Measurements from ENCODE around the gene CXorf38. TPM values are rescaled to one million over a fixed set of nuclear protein-coding genes. Genes with fewer than 3 reads are reported as not detected.

Gene CXorf38
- total RNA-seq, 4 donors from 2014 or later = 11.4 to 41.3 (median 22.5) TPM

- no peak overlapping the region for H3K4me3 ChIP-seq
- H3K4me1 ChIP-seq = no peaks in the 10 kb centered on the region
- H3K27me3 ChIP-seq = no peaks in the 10 kb centered on the region
- TF ChIP-seq POLR2A (IDR thresholded peaks at IDR 0.05) (no peak), CTCF (IDR thresholded peaks at IDR 0.05) (no peak)
- peaks cover 0 to 41% (median 0%) of the 10 kb centered on the region in 3 donors for H3K36me3 ChIP-seq
- H3K9me3 ChIP-seq = no peaks in the 10 kb centered on the region
- no peak overlapping the region for H3K27ac ChIP-seq
- no peak for DNase-seq
These were observed 18.9 kb downstream of the CXorf38 start for GRCh38 chrX:40628506-40628905.

- Histone ChIP-seq H3K27ac (no peak overlapping the region), H3K27me3 (no peaks in the 10 kb centered on the region), H3K9me3 (no peaks in the 10 kb centered on the region), H3K4me3 (no peak overlapping the region), H3K4me1 (no peaks in the 10 kb centered on the region), H3K36me3 (peaks cover 0 to 20% (median 0%) of the 10 kb centered on the region in 3 donors)
- no peak for DNase-seq
- TF ChIP-seq CTCF (IDR thresholded peaks at IDR 0.05) (no peak), POLR2A (IDR thresholded peaks at IDR 0.05) (no peak)
These were observed 22.1 kb downstream of the CXorf38 start for GRCh38 chrX:40625294-40625693.

GRCh38 chrX:40623665-40624064 is 23.7 kb downstream of the CXorf38 start:
- Histone ChIP-seq H3K4me1 (no peaks in the 10 kb centered on the region), H3K27ac (no peak overlapping the region), H3K9me3 (no peaks in the 10 kb centered on the region), H3K27me3 (no peaks in the 10 kb centered on the region), H3K36me3 (peaks cover 0 to 9% (median 0%) of the 10 kb centered on the region in 3 donors), H3K4me3 (no peak overlapping the region)
- TF ChIP-seq POLR2A (IDR thresholded peaks at IDR 0.05) (no peak), CTCF (IDR thresholded peaks at IDR 0.05) (no peak)
- no peak for DNase-seq

- H3K27me3 ChIP-seq = no peaks in the 10 kb centered on the region
- TF ChIP-seq POLR2A (IDR thresholded peaks at IDR 0.05) (no peak), CTCF (IDR thresholded peaks at IDR 0.05) (no peak)
- no peaks in the 10 kb centered on the region for H3K4me1 ChIP-seq
- H3K4me3 ChIP-seq = no peak within 1 kb of the TSS
- DNase-seq = no peak
- H3K9me3 ChIP-seq = no peaks in the 10 kb centered on the region
- H3K36me3 ChIP-seq = peaks cover 0 to 9% (median 0%) of the 10 kb centered on the region in 3 donors
- peak within 1 kb of the TSS in 1 of 4 donors; percentile 5 for H3K27ac ChIP-seq
These were observed 24.2 kb downstream of the CXorf38 start, which contains the start of gene MPC1L for GRCh38 chrX:40623139-40623536. MPC1L (plus strand) TSS chrX:40623428; CDS start chrX:40623566, 138 bp downstream.

- TF ChIP-seq POLR2A (IDR thresholded peaks at IDR 0.05) (peak in 1 of 2 donors; percentile 19), CTCF (IDR thresholded peaks at IDR 0.05) (no peak)
- H3K27me3 ChIP-seq = no peaks in the 10 kb centered on the region
- no peak overlapping the region for H3K4me3 ChIP-seq
- peak in 2 of 3 donors; percentile 66 to 77 for DNase-seq
- no peaks in the 10 kb centered on the region for H3K4me1 ChIP-seq
- H3K9me3 ChIP-seq = no peaks in the 10 kb centered on the region
- peak overlapping the region in 1 of 4 donors; percentile 5 for H3K27ac ChIP-seq
- peaks cover 0 to 3% (median 0%) of the 10 kb centered on the region in 3 donors for H3K36me3 ChIP-seq
These were observed 24.8 kb downstream of the CXorf38 start for GRCh38 chrX:40622479-40623138.
